Measurements from ENCODE around the gene PML. TPM values are rescaled to one million over a fixed set of nuclear protein-coding genes. Genes with fewer than 3 reads are reported as not detected.

The PML gene
- total RNA-seq, result 21.3 and 44.0 TPM in 2 replicates

DNA sequence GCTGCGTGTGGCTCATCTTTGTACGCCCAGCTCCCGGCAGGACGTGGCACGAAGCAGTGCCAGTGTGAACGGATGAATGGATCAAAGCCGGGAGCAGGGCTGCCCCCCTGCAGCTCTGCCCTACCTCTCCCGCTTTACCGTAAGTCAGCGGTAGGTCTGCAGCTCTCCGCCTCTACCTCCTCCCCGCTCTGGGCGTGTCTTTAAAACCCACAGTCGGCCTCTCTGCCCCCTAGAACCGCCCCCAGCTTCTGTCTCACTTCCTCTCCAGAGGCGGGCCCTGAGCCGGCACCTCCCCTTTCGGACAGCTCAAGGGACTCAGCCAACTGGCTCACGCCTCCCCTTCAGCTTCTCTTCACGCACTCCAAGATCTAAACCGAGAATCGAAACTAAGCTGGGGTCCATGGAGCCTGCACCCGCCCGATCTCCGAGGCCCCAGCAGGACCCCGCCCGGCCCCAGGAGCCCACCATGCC, at the start of gene PML:
PML (plus strand) TSS at position 304 of the 471 bp plus-strand sequence; CDS start at position 401, 97 bp downstream.

DNA sequence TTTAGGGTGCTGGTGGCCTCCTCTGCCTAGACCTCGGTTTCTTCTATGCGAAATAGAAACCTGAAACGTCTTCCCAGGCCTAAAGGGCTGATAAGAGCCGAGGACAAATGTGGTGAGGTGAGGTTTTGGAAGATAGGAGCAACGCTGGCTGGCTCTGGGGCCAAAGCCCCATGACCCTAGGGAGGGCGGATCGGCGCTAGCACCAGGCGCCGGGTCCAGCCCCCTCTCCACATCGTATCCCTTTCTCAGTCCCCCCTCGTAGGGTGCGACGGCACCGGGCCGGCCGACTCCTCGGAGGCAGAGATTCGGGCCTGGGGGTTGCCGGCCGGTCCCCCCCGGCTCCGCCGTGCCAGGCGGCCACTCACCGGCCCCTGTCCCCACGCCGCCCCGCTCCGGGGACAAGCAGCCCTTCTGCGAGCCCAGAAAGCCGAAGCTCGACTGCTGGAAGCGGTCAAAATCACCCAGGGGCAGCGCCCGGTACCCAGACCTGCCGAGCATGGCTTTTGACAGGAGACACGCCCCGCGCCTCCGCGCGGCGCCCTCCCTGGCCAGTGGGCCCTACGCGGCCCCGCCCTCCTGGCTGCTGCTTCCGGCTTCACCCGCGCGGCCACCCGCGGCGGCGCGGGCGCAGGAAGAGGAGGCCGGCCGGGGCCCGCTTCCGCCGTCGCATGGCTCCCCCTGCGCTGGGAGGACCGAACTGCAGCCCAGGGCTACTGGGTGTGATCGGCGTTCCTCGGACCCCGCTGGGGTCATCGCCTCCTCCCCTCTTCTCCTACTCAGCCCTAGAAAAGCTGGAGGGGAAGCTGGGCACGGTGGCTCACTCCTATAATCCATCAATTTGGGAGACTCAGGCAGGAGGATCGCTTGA, 2.6 kb upstream of the PML start, which contains the start of gene STOML1:
STOML1 (minus strand) TSS at position 570 of the 868 bp plus-strand sequence; CDS start at position 498, 72 bp downstream.

GRCh38 chr15:74082450-74082849, 87.9 kb downstream of the PML start, which contains the start of gene GOLGA6A:
Gene GOLGA6A, minus strand, starts transcription at chr15:74082550. Its CDS starts 41 bp downstream, at chr15:74082509.

Other genes with a start within 250 kb of the PML start
- 3.0 and 5.2 TPM in 2 replicates for gene INSYN1, start 241.4 kb upstream of the PML start, total RNA-seq
- not detected in 2 replicates for gene TBC1D21, start 121.2 kb upstream of the PML start, total RNA-seq
- 186 and 204 TPM in 2 replicates for gene LOXL1, start 68.3 kb upstream of the PML start, total RNA-seq
- 22.4 and 24.7 TPM in 2 replicates for gene STOML1, start 2.4 kb upstream of the PML start, total RNA-seq
- not detected in 2 replicates for gene GOLGA6A, start 87.8 kb downstream of the PML start, total RNA-seq
- gene ISLR2, start 135.9 kb downstream of the PML start, total RNA-seq, result not detected in 2 replicates
- 69.2 and 95.8 TPM in 2 replicates for gene ISLR, start 179.0 kb downstream of the PML start, total RNA-seq
- gene STRA6, start 208.1 kb downstream of the PML start, total RNA-seq, result 0.06 and 0.26 TPM in 2 replicates
- 0.06 TPM in 1 of 2 replicates, not detected in the other for gene CCDC33, start 241.6 kb downstream of the PML start, total RNA-seq